NT2/D1 (cell line): ENCODE measurements around the gene ADGRD1.

ENCODE experiments used
- SUZ12 ChIP-seq: IDR thresholded peaks from 2 replicates; pipeline ENCODE4 v1.6.1; 2011; ENCODE audit not compliant: insufficient read length, insufficient read depth; ENCODE audit errors: extremely low read depth
- YY1 ChIP-seq: IDR thresholded peaks from 2 replicates; pipeline ENCODE4 v1.6.1; 2011; ENCODE audit not compliant: insufficient read length, insufficient read depth
- ZNF274 ChIP-seq: IDR thresholded peaks from 2 replicates; pipeline ENCODE4 v1.6.1; 2011; ENCODE audit warnings: mild to moderate bottlenecking, low read depth, low read length

DNA sequence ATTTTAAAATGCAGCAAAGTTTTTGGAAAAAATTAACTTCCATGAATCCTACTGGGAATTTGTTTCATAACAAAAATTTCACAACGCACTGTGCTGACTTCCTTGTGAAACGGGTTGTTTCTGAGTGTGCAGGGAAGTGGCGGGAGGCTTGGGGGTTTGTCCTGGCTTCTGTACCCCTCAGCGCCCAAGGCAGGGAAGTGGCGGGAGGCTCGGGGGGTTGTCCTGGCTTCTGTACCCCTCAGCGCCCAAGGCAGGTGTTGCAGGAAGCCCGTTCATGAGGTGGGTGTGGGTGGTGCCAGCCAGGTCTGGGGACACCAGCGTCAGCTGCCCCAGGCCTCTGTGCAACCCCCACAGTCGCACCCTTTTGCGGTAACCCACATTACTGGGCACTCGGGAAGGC lies 25.1 kb downstream of the ADGRD1 start:
- TF ChIP-seq ZNF274 (no peak), SUZ12 (no peak), YY1 (no peak)
